Ishikawa (cell line): ENCODE results near the gene STX12.

ENCODE experiments used
- CEBPB ChIP-seq: IDR thresholded peaks from 2 replicates; pipeline ENCODE4 v1.6.1; 2012
- CREB1 ChIP-seq: IDR thresholded peaks from 2 replicates; pipeline ENCODE4 v1.6.1; 2012; ENCODE audit warnings: low read depth
- EGR1 ChIP-seq: IDR thresholded peaks from 2 replicates; pipeline ENCODE4 v1.6.1; 2012
- EP300 ChIP-seq: IDR thresholded peaks from 2 replicates; pipeline ENCODE4 v1.6.1; 2012; ENCODE audit warnings: borderline replicate concordance
- MAX ChIP-seq: IDR thresholded peaks from 2 replicates; pipeline ENCODE4 v1.6.1; 2012
- NFIC ChIP-seq: IDR thresholded peaks from 2 replicates; pipeline ENCODE4 v1.6.1; 2012
- RAD21 ChIP-seq: IDR thresholded peaks from 2 replicates; pipeline ENCODE4 v1.6.1; 2012; ENCODE audit warnings: low read depth
- REST ChIP-seq: IDR thresholded peaks from 2 replicates; pipeline ENCODE4 v1.6.1; 2012; ENCODE audit warnings: low read depth, mild to moderate bottlenecking
- TAF1 ChIP-seq: IDR thresholded peaks from 2 replicates; pipeline ENCODE4 v1.6.1; 2012; ENCODE audit warnings: low read depth, mild to moderate bottlenecking
- TCF12 ChIP-seq: IDR thresholded peaks from 2 replicates; pipeline ENCODE4 v1.6.1; 2012; ENCODE audit warnings: low read depth
- TEAD4 ChIP-seq: IDR thresholded peaks from 2 replicates; pipeline ENCODE4 v1.6.1; 2012
- USF1 ChIP-seq: IDR thresholded peaks from 2 replicates; pipeline ENCODE4 v1.6.1; 2012
- YY1 ChIP-seq: IDR thresholded peaks from 2 replicates; pipeline ENCODE4 v1.6.1; 2012; ENCODE audit warnings: low read depth
- ZBTB7A ChIP-seq: IDR thresholded peaks from 2 replicates; pipeline ENCODE4 v1.6.1; 2012; ENCODE audit warnings: low read depth

STX12 gene

GRCh38 chr1:27864264-27864895 is 91.4 kb downstream of the STX12 start:
- TF ChIP-seq ZBTB7A (no peak), TEAD4 (no peak), USF1 (no peak), CEBPB (no peak), MAX (no peak), REST (no peak), RAD21 (no peak), EGR1 (no peak), YY1 (no peak), NFIC (no peak), TAF1 (no peak), EP300 (no peak)

- no peak for TF ChIP-seq TCF12
- TF ChIP-seq ZBTB7A: no peak
- no peak for TF ChIP-seq TAF1
- no peak for TF ChIP-seq TEAD4
- no peak for TF ChIP-seq EP300
These were observed 92.8 kb downstream of the STX12 start for GRCh38 chr1:27865821-27866220.

GRCh38 chr1:27868556-27868931 is 95.5 kb downstream of the STX12 start:
- TF ChIP-seq TCF12: no peak
- TF ChIP-seq EP300: no peak

GRCh38 chr1:27868932-27869718 is 96.1 kb downstream of the STX12 start:
- TF ChIP-seq USF1: peak; percentile 59
- no peak for TF ChIP-seq TEAD4
- TF ChIP-seq ZBTB7A: no peak

GRCh38 chr1:27869719-27870085 is 96.7 kb downstream of the STX12 start:
- TF ChIP-seq USF1 (no peak), TEAD4 (no peak), CREB1 (no peak), CEBPB (no peak), TCF12 (no peak), TAF1 (no peak), EGR1 (no peak), EP300 (no peak), NFIC (no peak)

GRCh38 chr1:27872059-27872801 is 99.2 kb downstream of the STX12 start, which contains the start of gene THEMIS2:
Gene THEMIS2 (plus strand): TSS chr1:27872544. CDS start chr1:27872572, 28 bp downstream.
- TF ChIP-seq MAX (peak; percentile 51; the same call in 1 of the 2 replicates), REST (no peak), TAF1 (peak; percentile 49; the same call in 1 of the 2 replicates)
